HCT116 (cell line): ENCODE data around the gene ZNF138. TPM values are rescaled to one million over a fixed set of nuclear protein-coding genes. Genes with fewer than 3 reads are reported as not detected.

ENCODE experiments used
- ATAC-seq: fragments of 200-7000 bp; cut with Tn5 transposase; 2 replicates; pipeline ENCODE4 v1.9.1; 2020; ENCODE audit warnings: mild to moderate bottlenecking, moderate library complexity
- BruUV-seq: library from RNA; stranded (reverse); fragments of 400-500 nt; replicated peaks from 2 replicates; lab custom pipeline; 2021; lab: Mats Ljungman, UMichigan
- CTCF ChIA-PET: fragments of 300-600 bp; sonication (Branson Sonifier 250); formaldehyde crosslinking; loops from one replicate; lab custom pipeline; 2021; ENCODE audit warnings: antibody characterized with exemption; lab: Charles Lee
- POLR2A ChIA-PET: fragments of 300-600, 350-600 bp; sonication (Branson Sonifier 250); formaldehyde crosslinking; loops from one replicate; lab custom pipeline; 2021; ENCODE audit warnings: antibody characterized with exemption; lab: Charles Lee
- RAD21 ChIA-PET, 2 experiments: fragments of 300-600 bp; sonication (Branson Sonifier 250); formaldehyde crosslinking; loops; one replicate each; lab custom pipeline; 2023; ENCODE audit warnings: low total read pairs in 2 of 2; ENCODE audit not compliant: uncharacterized antibody in 2 of 2, unreplicated experiment in 2 of 2, low non-redundant PET in 1 of 2; lab: Charles Lee
- DNase-seq: peaks from one replicate; pipeline ENCODE4 v3.0.0-alpha.2; 2010; ENCODE audit warnings: low read depth, low spot score
- H2AFZ ChIP-seq: fragments of 200-600 bp; shearing (Covaris generic), sonication (generic); 2 replicates; pipeline ENCODE4 v1.6.1; 2017; ENCODE audit warnings: low read depth, mixed run types, mixed read lengths, antibody characterized with exemption, low read length; ENCODE audit not compliant: poor library complexity, severe bottlenecking
- H3K27ac ChIP-seq: 2 replicates; pipeline ENCODE4 v1.5.1; 2012; ENCODE audit warnings: low read depth, low read length
- H3K27me3 ChIP-seq: fragments of 200-600 bp; sonication (generic); 2 replicates; pipeline ENCODE4 v1.6.1; 2016; ENCODE audit warnings: mixed run types, low read length, mixed read lengths; ENCODE audit not compliant: insufficient read depth
- H3K36me3 ChIP-seq, 2 experiments: fragments of 200-500 bp in 1 of 2; fragments of 200-600 bp in 1 of 2; sonication (Bioruptor generic) in 1 of 2; sonication (generic) in 1 of 2; 2 replicates each; pipeline versions ENCODE4 v1.5.1 to v1.6.1; 2014 to 2016; ENCODE audit warnings: low read length in 2 of 2, inconsistent platforms in 1 of 2, mixed read lengths in 1 of 2, mixed run types in 1 of 2; ENCODE audit not compliant: insufficient read depth in 2 of 2, control insufficient read depth in 1 of 2
- H3K4me1 ChIP-seq, 2 experiments: fragments of 200-600 bp in 1 of 2; sonication (generic) in 1 of 2; 2 replicates each; pipeline versions ENCODE4 v1.5.1 to v1.6.1; 2012 to 2017; ENCODE audit warnings: low read length in 2 of 2, inconsistent platforms in 1 of 2, mild to moderate bottlenecking in 1 of 2, mixed read lengths in 1 of 2, mixed run types in 1 of 2, moderate library complexity in 1 of 2; ENCODE audit not compliant: insufficient read depth in 2 of 2, control insufficient read depth in 1 of 2
- H3K4me2 ChIP-seq: fragments of 200-600 bp; sonication (generic); 2 replicates; pipeline ENCODE4 v1.6.1; 2017; ENCODE audit warnings: mixed run types, low read length, mixed read lengths
- H3K4me3 ChIP-seq, 2 experiments: fragments of 200-600 bp in 1 of 2; sonication (generic) in 1 of 2; replicated peaks in 1 of 2; 2 replicates each; pipeline ENCODE4 v1.5.1; 2011 to 2016; ENCODE audit warnings: low read length in 2 of 2, control low read depth in 1 of 2, low read depth in 1 of 2, mild to moderate bottlenecking in 1 of 2, mixed read lengths in 1 of 2, mixed run types in 1 of 2
- H3K79me2 ChIP-seq: fragments of 200-600 bp; sonication (generic); 2 replicates; pipeline ENCODE4 v1.6.1; 2017; ENCODE audit warnings: mild to moderate bottlenecking, mixed run types, low read length, moderate library complexity, mixed read lengths; ENCODE audit not compliant: insufficient read depth
- H3K9ac ChIP-seq: fragments of 200-600 bp; sonication (generic); 2 replicates; pipeline ENCODE4 v1.6.1; 2016; ENCODE audit warnings: low read length, mixed read lengths
- H3K9me2 ChIP-seq: fragments of 200-600 bp; sonication (generic), shearing (Covaris generic); 2 replicates; pipeline ENCODE4 v1.6.1; 2017; ENCODE audit warnings: mixed run types, mild to moderate bottlenecking, moderate library complexity; ENCODE audit not compliant: insufficient read depth
- H3K9me3 ChIP-seq, 2 experiments: fragments of 200-500 bp in 1 of 2; fragments of 200-600 bp in 1 of 2; sonication (Bioruptor generic) in 1 of 2; sonication (generic) in 1 of 2; 2 replicates each; pipeline ENCODE4 v1.6.1; 2014 to 2017; ENCODE audit warnings: low read length in 2 of 2, mixed read lengths in 2 of 2, inconsistent platforms in 1 of 2, low read depth in 1 of 2, mild to moderate bottlenecking in 1 of 2, mixed run types in 1 of 2, moderate library complexity in 1 of 2; ENCODE audit not compliant: control insufficient read depth in 1 of 2, insufficient read depth in 1 of 2
- H4K20me1 ChIP-seq: fragments of 200-600 bp; sonication (generic), shearing (Covaris generic); 2 replicates; pipeline ENCODE4 v1.6.1; 2017; ENCODE audit warnings: mixed run types, mild to moderate bottlenecking, moderate library complexity; ENCODE audit not compliant: insufficient read depth
- CBX3 ChIP-seq: IDR thresholded peaks from 2 replicates; pipeline ENCODE4 v1.6.1; 2012; ENCODE audit warnings: low read depth
- CEBPB ChIP-seq: IDR thresholded peaks from 2 replicates; pipeline ENCODE4 v1.6.1; 2012; ENCODE audit warnings: low read depth
- EGR1 ChIP-seq: IDR thresholded peaks from 2 replicates; pipeline ENCODE4 v1.6.1; 2012; ENCODE audit warnings: low read depth
- ELF1 ChIP-seq: IDR thresholded peaks from 2 replicates; pipeline ENCODE4 v1.6.1; 2012; ENCODE audit warnings: low read depth, borderline replicate concordance
- EZH2 ChIP-seq: fragments of 200-600 bp; sonication (generic); IDR thresholded peaks from 2 replicates; pipeline ENCODE4 v1.6.1; 2017; ENCODE audit warnings: antibody characterized with exemption, mixed run types
- EZH2phosphoT487 ChIP-seq: fragments of 200-600 bp; IDR thresholded peaks from 2 replicates; pipeline ENCODE4 v1.6.1; 2018; ENCODE audit warnings: antibody characterized with exemption, borderline replicate concordance
- FOSL1 ChIP-seq: IDR thresholded peaks from 2 replicates; pipeline ENCODE4 v1.6.1; 2012; ENCODE audit warnings: low read depth
- POLR2A ChIP-seq: IDR thresholded peaks from 2 replicates; pipeline ENCODE4 v1.7.0; 2011; ENCODE audit warnings: borderline replicate concordance; ENCODE audit not compliant: insufficient read depth, insufficient read length; ENCODE audit errors: extremely low read depth
- POLR2AphosphoS5 ChIP-seq: IDR thresholded peaks from 2 replicates; pipeline ENCODE4 v1.6.1; 2011; ENCODE audit warnings: mild to moderate bottlenecking, low read depth, low read length, moderate library complexity
- RAD21 ChIP-seq: IDR thresholded peaks from 2 replicates; pipeline ENCODE4 v1.6.1; 2012; ENCODE audit warnings: low read depth, mild to moderate bottlenecking
- SIN3A ChIP-seq: IDR thresholded peaks from 2 replicates; pipeline ENCODE4 v1.6.1; 2012; ENCODE audit warnings: low read depth
- SP1 ChIP-seq: IDR thresholded peaks from 2 replicates; pipeline ENCODE4 v1.6.1; 2012; ENCODE audit warnings: low read depth
- YY1 ChIP-seq: IDR thresholded peaks from 2 replicates; pipeline ENCODE4 v1.6.1; 2011; ENCODE audit warnings: low read length, low read depth, moderate library complexity, mild to moderate bottlenecking; ENCODE audit not compliant: insufficient replicate concordance; ENCODE audit errors: extremely low read depth
- ZFX ChIP-seq: fragments of 450-650 bp; IDR thresholded peaks from 2 replicates; pipeline ENCODE4 v1.6.1; 2017
- ZNF274 ChIP-seq: fragments of 200-500 bp; sonication (Bioruptor generic); IDR thresholded peaks from 2 replicates; pipeline ENCODE4 v1.6.1; 2014; ENCODE audit warnings: mild to moderate bottlenecking, low read depth, low read length, inconsistent platforms
- intact Hi-C: fragments of 100-400 bp; cut with micrococcal nuclease; formaldehyde crosslinking; loops from 2 replicates; pipeline ENCODE4 v1.10.0; 2022
- total RNA-seq: library from RNA; stranded (reverse); gene quantifications from one replicate; pipeline ENCODE4 v1.2.1, GENCODE V29; 2021; ENCODE audit not compliant: unreplicated experiment
- TF ChIP-seq, protein P1 (sequence below): IDR thresholded peaks from 2 replicates; pipeline ENCODE4 v1.6.1; 2012
- TF ChIP-seq, protein P2 (sequence below), 3 experiments: fragments of 200-600 bp in 1 of 3; sonication (generic) in 1 of 3; IDR thresholded peaks in 2 of 3; conservative IDR thresholded peaks in 1 of 3; 2 replicates each; pipeline ENCODE4 v1.5.1; 2012 to 2017; ENCODE audit warnings: low read depth in 2 of 3, low read length in 2 of 3, antibody characterized with exemption in 1 of 3, borderline replicate concordance in 1 of 3, control low read depth in 1 of 3, mild to moderate bottlenecking in 1 of 3, mixed read lengths in 1 of 3, mixed run types in 1 of 3, moderate library complexity in 1 of 3; ENCODE audit not compliant: insufficient read depth in 1 of 3
- TF ChIP-seq, protein P3 (sequence below): IDR thresholded peaks from 2 replicates; pipeline ENCODE4 v1.6.1; 2012; ENCODE audit warnings: low read depth
- TF ChIP-seq, protein P4 (sequence below): IDR thresholded peaks from 2 replicates; pipeline ENCODE4 v1.6.1; 2011; ENCODE audit warnings: mild to moderate bottlenecking, low read length, moderate library complexity; ENCODE audit not compliant: insufficient replicate concordance; ENCODE audit errors: extremely low read depth
- TF ChIP-seq, protein P5 (sequence below): IDR thresholded peaks from 2 replicates; pipeline ENCODE4 v1.6.1; 2012

ZNF138 gene
- total RNA-seq, 1 experiment from 2014 or later: 10.1 TPM

DNA sequence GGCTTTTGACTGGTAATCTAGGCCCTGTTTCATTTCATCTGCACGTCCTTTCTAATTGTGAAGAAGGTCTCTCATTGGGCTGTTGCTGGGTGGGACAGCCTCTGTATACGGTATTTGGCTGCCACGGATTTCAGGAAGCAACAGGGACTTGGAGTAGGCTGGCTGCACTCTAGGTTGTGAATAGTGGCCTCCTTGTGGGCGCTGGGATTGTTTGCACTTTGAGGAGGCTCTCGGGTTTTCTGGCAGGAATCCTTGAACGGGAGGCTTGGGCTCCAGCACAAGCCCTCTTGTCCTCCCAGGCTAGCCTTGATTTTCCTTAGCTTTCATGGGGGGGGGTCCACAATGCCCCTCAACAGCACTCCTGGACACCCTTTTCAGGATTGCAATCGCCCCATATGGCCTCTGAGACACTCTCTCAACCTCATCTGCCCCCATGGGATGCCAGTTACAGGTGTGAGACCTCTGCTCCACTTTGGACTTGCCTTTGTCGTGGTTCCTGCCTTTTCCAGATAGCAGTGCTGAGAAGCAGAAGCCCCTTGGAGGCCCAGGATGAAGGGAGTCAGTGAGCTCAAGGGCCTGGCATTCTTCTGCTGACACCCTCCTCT lies 75.0 kb downstream of the ZNF138 start:
- ChIA-PET RAD21 (no interaction called here), CTCF (no interaction called here), POLR2A (no interaction called here)
- Histone ChIP-seq H3K9me3 (no peaks in the 10 kb centered on the region), H3K4me1 (no peaks in the 10 kb centered on the region), H3K9ac (no peak overlapping the region), H3K79me2 (no peaks in the 10 kb centered on the region), H3K4me2 (no peak overlapping the region), H3K9me2 (no peaks in the 10 kb centered on the region), H3K4me3 (no peak overlapping the region), H4K20me1 (no peaks in the 10 kb centered on the region), H3K27me3 (no peaks in the 10 kb centered on the region), H3K27ac (no peak overlapping the region), H2AFZ (no peak overlapping the region), H3K36me3 (no peaks in the 10 kb centered on the region)
- DNase-seq (no peak), ATAC-seq (no peak)
- BruUV-seq: no TSS peak
- no peak for TF ChIP-seq SP1
- no peak for TF ChIP-seq POLR2A
- no peak for TF ChIP-seq EGR1
- TF ChIP-seq EZH2phosphoT487: no peak
- TF ChIP-seq YY1: no peak
- TF ChIP-seq, protein P1, sequence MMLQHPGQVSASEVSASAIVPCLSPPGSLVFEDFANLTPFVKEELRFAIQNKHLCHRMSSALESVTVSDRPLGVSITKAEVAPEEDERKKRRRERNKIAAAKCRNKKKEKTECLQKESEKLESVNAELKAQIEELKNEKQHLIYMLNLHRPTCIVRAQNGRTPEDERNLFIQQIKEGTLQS: no peak
- no peak for TF ChIP-seq CEBPB
- TF ChIP-seq, protein P2, sequence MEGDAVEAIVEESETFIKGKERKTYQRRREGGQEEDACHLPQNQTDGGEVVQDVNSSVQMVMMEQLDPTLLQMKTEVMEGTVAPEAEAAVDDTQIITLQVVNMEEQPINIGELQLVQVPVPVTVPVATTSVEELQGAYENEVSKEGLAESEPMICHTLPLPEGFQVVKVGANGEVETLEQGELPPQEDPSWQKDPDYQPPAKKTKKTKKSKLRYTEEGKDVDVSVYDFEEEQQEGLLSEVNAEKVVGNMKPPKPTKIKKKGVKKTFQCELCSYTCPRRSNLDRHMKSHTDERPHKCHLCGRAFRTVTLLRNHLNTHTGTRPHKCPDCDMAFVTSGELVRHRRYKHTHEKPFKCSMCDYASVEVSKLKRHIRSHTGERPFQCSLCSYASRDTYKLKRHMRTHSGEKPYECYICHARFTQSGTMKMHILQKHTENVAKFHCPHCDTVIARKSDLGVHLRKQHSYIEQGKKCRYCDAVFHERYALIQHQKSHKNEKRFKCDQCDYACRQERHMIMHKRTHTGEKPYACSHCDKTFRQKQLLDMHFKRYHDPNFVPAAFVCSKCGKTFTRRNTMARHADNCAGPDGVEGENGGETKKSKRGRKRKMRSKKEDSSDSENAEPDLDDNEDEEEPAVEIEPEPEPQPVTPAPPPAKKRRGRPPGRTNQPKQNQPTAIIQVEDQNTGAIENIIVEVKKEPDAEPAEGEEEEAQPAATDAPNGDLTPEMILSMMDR (IDR thresholded peaks at IDR 0.05 in 2 of 3, conservative IDR thresholded peaks at IDR 0.05 in 1 of 3; ENCODE audit: borderline replicate concordance in 1 of 3, insufficient read depth in 1 of 3, low read depth in 2 of 3, low read length in 2 of 3): no peak
- TF ChIP-seq, protein P3, sequence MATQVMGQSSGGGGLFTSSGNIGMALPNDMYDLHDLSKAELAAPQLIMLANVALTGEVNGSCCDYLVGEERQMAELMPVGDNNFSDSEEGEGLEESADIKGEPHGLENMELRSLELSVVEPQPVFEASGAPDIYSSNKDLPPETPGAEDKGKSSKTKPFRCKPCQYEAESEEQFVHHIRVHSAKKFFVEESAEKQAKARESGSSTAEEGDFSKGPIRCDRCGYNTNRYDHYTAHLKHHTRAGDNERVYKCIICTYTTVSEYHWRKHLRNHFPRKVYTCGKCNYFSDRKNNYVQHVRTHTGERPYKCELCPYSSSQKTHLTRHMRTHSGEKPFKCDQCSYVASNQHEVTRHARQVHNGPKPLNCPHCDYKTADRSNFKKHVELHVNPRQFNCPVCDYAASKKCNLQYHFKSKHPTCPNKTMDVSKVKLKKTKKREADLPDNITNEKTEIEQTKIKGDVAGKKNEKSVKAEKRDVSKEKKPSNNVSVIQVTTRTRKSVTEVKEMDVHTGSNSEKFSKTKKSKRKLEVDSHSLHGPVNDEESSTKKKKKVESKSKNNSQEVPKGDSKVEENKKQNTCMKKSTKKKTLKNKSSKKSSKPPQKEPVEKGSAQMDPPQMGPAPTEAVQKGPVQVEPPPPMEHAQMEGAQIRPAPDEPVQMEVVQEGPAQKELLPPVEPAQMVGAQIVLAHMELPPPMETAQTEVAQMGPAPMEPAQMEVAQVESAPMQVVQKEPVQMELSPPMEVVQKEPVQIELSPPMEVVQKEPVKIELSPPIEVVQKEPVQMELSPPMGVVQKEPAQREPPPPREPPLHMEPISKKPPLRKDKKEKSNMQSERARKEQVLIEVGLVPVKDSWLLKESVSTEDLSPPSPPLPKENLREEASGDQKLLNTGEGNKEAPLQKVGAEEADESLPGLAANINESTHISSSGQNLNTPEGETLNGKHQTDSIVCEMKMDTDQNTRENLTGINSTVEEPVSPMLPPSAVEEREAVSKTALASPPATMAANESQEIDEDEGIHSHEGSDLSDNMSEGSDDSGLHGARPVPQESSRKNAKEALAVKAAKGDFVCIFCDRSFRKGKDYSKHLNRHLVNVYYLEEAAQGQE: no peak
- TF ChIP-seq, protein P4, sequence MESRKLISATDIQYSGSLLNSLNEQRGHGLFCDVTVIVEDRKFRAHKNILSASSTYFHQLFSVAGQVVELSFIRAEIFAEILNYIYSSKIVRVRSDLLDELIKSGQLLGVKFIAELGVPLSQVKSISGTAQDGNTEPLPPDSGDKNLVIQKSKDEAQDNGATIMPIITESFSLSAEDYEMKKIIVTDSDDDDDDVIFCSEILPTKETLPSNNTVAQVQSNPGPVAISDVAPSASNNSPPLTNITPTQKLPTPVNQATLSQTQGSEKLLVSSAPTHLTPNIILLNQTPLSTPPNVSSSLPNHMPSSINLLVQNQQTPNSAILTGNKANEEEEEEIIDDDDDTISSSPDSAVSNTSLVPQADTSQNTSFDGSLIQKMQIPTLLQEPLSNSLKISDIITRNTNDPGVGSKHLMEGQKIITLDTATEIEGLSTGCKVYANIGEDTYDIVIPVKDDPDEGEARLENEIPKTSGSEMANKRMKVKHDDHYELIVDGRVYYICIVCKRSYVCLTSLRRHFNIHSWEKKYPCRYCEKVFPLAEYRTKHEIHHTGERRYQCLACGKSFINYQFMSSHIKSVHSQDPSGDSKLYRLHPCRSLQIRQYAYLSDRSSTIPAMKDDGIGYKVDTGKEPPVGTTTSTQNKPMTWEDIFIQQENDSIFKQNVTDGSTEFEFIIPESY: no peak
- TF ChIP-seq FOSL1: no peak
- TF ChIP-seq CBX3: no peak
- no peak for TF ChIP-seq SIN3A
- TF ChIP-seq EZH2: no peak
- no peak for TF ChIP-seq RAD21
- TF ChIP-seq ZFX: no peak
- TF ChIP-seq POLR2AphosphoS5: no peak
- TF ChIP-seq ZNF274: no peak
- TF ChIP-seq, protein P5, sequence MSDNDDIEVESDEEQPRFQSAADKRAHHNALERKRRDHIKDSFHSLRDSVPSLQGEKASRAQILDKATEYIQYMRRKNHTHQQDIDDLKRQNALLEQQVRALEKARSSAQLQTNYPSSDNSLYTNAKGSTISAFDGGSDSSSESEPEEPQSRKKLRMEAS: no peak
- TF ChIP-seq ELF1: no peak
- intact Hi-C loops: no loop called here
